H1 (cell line): ENCODE data around the gene AFF2. TPM values are rescaled to one million over a fixed set of nuclear protein-coding genes. Genes with fewer than 3 reads are reported as not detected.

Experiments
- CTCF ChIA-PET: fragments of 300-600 bp; sonication (Branson Sonifier 250); formaldehyde crosslinking; loops from one replicate; lab custom pipeline; 2021; ENCODE audit not compliant: partially characterized antibody; lab: Charles Lee
- POLR2A ChIA-PET: fragments of 300-600 bp; sonication (Branson Sonifier 250); formaldehyde crosslinking; loops from one replicate; lab custom pipeline; 2021; ENCODE audit warnings: inconsistent platforms; ENCODE audit not compliant: partially characterized antibody; lab: Charles Lee
- DNase-seq, 2 experiments: peaks; one replicate each; pipeline versions ENCODE4 v3.0.0 to v3.0.0-alpha.2; 2010 to 2022; ENCODE audit warnings: low spot score in 2 of 2, low read depth in 1 of 2, mixed read lengths in 1 of 2
- FAIRE-seq: peaks from 2 replicates; lab custom pipeline; 2011; peaks lifted over from hg19 to GRCh38; lab: Jason Lieb, UNC
- H2AFZ ChIP-seq: 2 replicates; pipeline ENCODE4 v1.8.1; 2012; ENCODE audit warnings: low read length, inconsistent platforms
- H2AK5ac ChIP-seq: 2 replicates; pipeline ENCODE4 v1.6.1; 2013; ENCODE audit warnings: low read depth, low read length
- H2BK120ac ChIP-seq: replicated peaks from 2 replicates; pipeline ENCODE3; 2013; ENCODE audit warnings: low read depth, low read length, inconsistent platforms
- H2BK12ac ChIP-seq: 2 replicates; pipeline ENCODE4 v1.6.1; 2013; ENCODE audit warnings: low read depth, low read length
- H2BK15ac ChIP-seq: 2 replicates; pipeline ENCODE4 v1.6.1; 2013; ENCODE audit warnings: low read length
- H2BK20ac ChIP-seq: 2 replicates; pipeline ENCODE4 v1.6.1; 2013; ENCODE audit warnings: low read length
- H2BK5ac ChIP-seq: 2 replicates; pipeline ENCODE4 v1.6.1; 2013; ENCODE audit warnings: low read depth, low read length
- H3K14ac ChIP-seq: 2 replicates; pipeline ENCODE4 v1.6.1; 2013; ENCODE audit warnings: inconsistent platforms; ENCODE audit not compliant: insufficient read length
- H3K18ac ChIP-seq: 2 replicates; pipeline ENCODE4 v1.6.1; 2013; ENCODE audit warnings: low read length; ENCODE audit errors: extremely low read depth
- H3K23ac ChIP-seq: 2 replicates; pipeline ENCODE4 v1.6.1; 2013; ENCODE audit warnings: inconsistent platforms; ENCODE audit not compliant: insufficient read length
- H3K23me2 ChIP-seq: 2 replicates; pipeline ENCODE4 v1.6.1; 2013; ENCODE audit warnings: low read depth, low read length
- H3K27ac ChIP-seq: 2 replicates; pipeline ENCODE4 v1.6.1; 2011; ENCODE audit warnings: low read depth, low read length, inconsistent platforms
- H3K27me3 ChIP-seq, 4 experiments: replicated peaks in 1 of 4; 1 replicate in 1 of 4; 2 replicates in 3 of 4; pipeline versions ENCODE4 v1.6.1 to v1.8.1; 2011 to 2013; ENCODE audit warnings: low read length in 3 of 4, mild to moderate bottlenecking in 3 of 4, inconsistent platforms in 2 of 4, mixed read lengths in 2 of 4, moderate library complexity in 1 of 4; ENCODE audit not compliant: control insufficient read depth in 3 of 4, insufficient read depth in 3 of 4; ENCODE audit errors: extremely low read depth in 1 of 4
- H3K36me3 ChIP-seq, 4 experiments: 2 replicates each; pipeline versions ENCODE4 v1.6.1 to v1.8.1; 2011 to 2013; ENCODE audit warnings: mild to moderate bottlenecking in 4 of 4, low read length in 3 of 4, moderate library complexity in 2 of 4, control low read depth in 1 of 4, inconsistent platforms in 1 of 4; ENCODE audit not compliant: insufficient read depth in 4 of 4, control insufficient read depth in 2 of 4
- H3K4ac ChIP-seq: replicated peaks from 2 replicates; pipeline ENCODE3; 2013; ENCODE audit warnings: low read length, low read depth, mixed read lengths, inconsistent platforms; ENCODE audit not compliant: insufficient read length
- H3K4me1 ChIP-seq, 4 experiments: replicated peaks in 1 of 4; 1 replicate in 1 of 4; 2 replicates in 3 of 4; pipeline versions ENCODE4 v1.6.1 to v1.8.1; 2011 to 2013; ENCODE audit warnings: low read length in 3 of 4, inconsistent platforms in 2 of 4, mixed read lengths in 1 of 4; ENCODE audit not compliant: insufficient read depth in 4 of 4, control insufficient read depth in 3 of 4
- H3K4me2 ChIP-seq, 2 experiments: 2 replicates each; pipeline versions ENCODE4 v1.6.1 to v1.8.1; 2011 to 2013; ENCODE audit warnings: low read depth in 2 of 2, low read length in 2 of 2, control low read depth in 1 of 2, inconsistent platforms in 1 of 2, mild to moderate bottlenecking in 1 of 2; ENCODE audit not compliant: insufficient read depth in 1 of 2
- H3K4me3 ChIP-seq, 4 experiments: fragments of 200-600, 300-600 bp in 1 of 4; sonication (generic), shearing (Covaris generic), sonication (Bioruptor Twin) in 1 of 4; 2 replicates each; pipeline versions ENCODE4 v1.5.1 to v1.8.1; 2011 to 2016; ENCODE audit warnings: low read length in 4 of 4, low read depth in 3 of 4, control low read depth in 2 of 4, inconsistent platforms in 2 of 4, mild to moderate bottlenecking in 2 of 4, mixed read lengths in 1 of 4, moderate library complexity in 1 of 4; ENCODE audit not compliant: insufficient read depth in 2 of 4; ENCODE audit errors: extremely low read depth in 1 of 4
- H3K56ac ChIP-seq: replicated peaks from 2 replicates; pipeline ENCODE3; 2013; ENCODE audit warnings: low read depth, mild to moderate bottlenecking, mixed read lengths, low read length, inconsistent platforms; ENCODE audit not compliant: insufficient read length
- H3K79me1 ChIP-seq: 2 replicates; pipeline ENCODE4 v1.6.1; 2013; ENCODE audit warnings: low read depth, low read length, control low read depth
- H3K79me2 ChIP-seq, 2 experiments: 2 replicates each; pipeline versions ENCODE4 v1.6.1 to v1.8.1; 2012 to 2013; ENCODE audit warnings: low read length in 2 of 2, mild to moderate bottlenecking in 2 of 2, inconsistent platforms in 1 of 2; ENCODE audit not compliant: insufficient read depth in 2 of 2, control insufficient read depth in 1 of 2
- H3K9ac ChIP-seq, 4 experiments: replicated peaks in 1 of 4; 1 replicate in 1 of 4; 2 replicates in 3 of 4; pipeline versions ENCODE4 v1.6.1 to v1.8.1; 2011 to 2013; ENCODE audit warnings: low read depth in 3 of 4, low read length in 3 of 4, control low read depth in 2 of 4, mild to moderate bottlenecking in 2 of 4, moderate library complexity in 2 of 4, inconsistent platforms in 1 of 4; ENCODE audit errors: extremely low read depth in 1 of 4
- H3K9me3 ChIP-seq, 2 experiments: 2 replicates each; pipeline versions ENCODE4 v1.6.1 to v1.8.1; 2012 to 2013; ENCODE audit warnings: mild to moderate bottlenecking in 2 of 2, moderate library complexity in 2 of 2, control low read depth in 1 of 2, inconsistent platforms in 1 of 2, low read depth in 1 of 2, low read length in 1 of 2, mixed read lengths in 1 of 2; ENCODE audit not compliant: insufficient read depth in 2 of 2
- H4K20me1 ChIP-seq, 2 experiments: replicated peaks in 1 of 2; 2 replicates each; pipeline versions ENCODE3 to v1.8.1; 2011 to 2013; ENCODE audit warnings: inconsistent platforms in 2 of 2, low read length in 2 of 2, mild to moderate bottlenecking in 1 of 2; ENCODE audit not compliant: insufficient read depth in 2 of 2, control insufficient read depth in 1 of 2
- H4K5ac ChIP-seq: 2 replicates; pipeline ENCODE4 v1.6.1; 2013; ENCODE audit warnings: low read length, low read depth, mixed read lengths, inconsistent platforms; ENCODE audit not compliant: insufficient read length
- H4K8ac ChIP-seq: 2 replicates; pipeline ENCODE4 v1.8.0; 2013; ENCODE audit warnings: mild to moderate bottlenecking, moderate library complexity, low read length, inconsistent platforms; ENCODE audit not compliant: insufficient read depth; ENCODE audit errors: extremely low read depth
- H4K91ac ChIP-seq: replicated peaks from 2 replicates; pipeline ENCODE3; 2013; ENCODE audit warnings: low read length, mixed read lengths, inconsistent platforms; ENCODE audit not compliant: insufficient read length
- BACH1 ChIP-seq: IDR thresholded peaks from 2 replicates; pipeline ENCODE4 v1.6.1; 2012; ENCODE audit warnings: low read length, improper control_type of control experiment
- CEBPB ChIP-seq: IDR thresholded peaks from 2 replicates; pipeline ENCODE4 v1.6.1; 2012; ENCODE audit warnings: low read depth, low read length
- CTBP2 ChIP-seq: IDR thresholded peaks from 2 replicates; pipeline ENCODE4 v1.7.0; 2011; ENCODE audit warnings: borderline replicate concordance, mild to moderate bottlenecking, moderate library complexity, mixed read lengths, low read length; ENCODE audit not compliant: insufficient read depth, insufficient read length
- GABPA ChIP-seq: IDR thresholded peaks from 2 replicates; pipeline ENCODE4 v1.6.1; 2011; ENCODE audit warnings: mild to moderate bottlenecking, low read length, moderate library complexity, borderline replicate concordance; ENCODE audit not compliant: insufficient read depth
- PHF8 ChIP-seq: fragments of 200-600 bp; sonication (generic); conservative IDR thresholded peaks from 2 replicates; pipeline ENCODE4 v1.7.1; 2012; ENCODE audit warnings: low read depth, mild to moderate bottlenecking, inconsistent platforms, low read length, moderate library complexity
- POLR2AphosphoS5 ChIP-seq: IDR thresholded peaks from 2 replicates; pipeline ENCODE4 v1.6.1; 2011; ENCODE audit warnings: low read depth, low read length
- RXRA ChIP-seq: IDR thresholded peaks from 2 replicates; pipeline ENCODE4 v1.6.1; 2011; ENCODE audit warnings: low read depth, mild to moderate bottlenecking, low read length, moderate library complexity; ENCODE audit not compliant: insufficient read depth
- SIN3A ChIP-seq, 2 experiments: IDR thresholded peaks in 1 of 2; conservative IDR thresholded peaks in 1 of 2; 2 replicates each; pipeline ENCODE4 v1.6.1; 2011 to 2012; ENCODE audit warnings: low read length in 2 of 2, improper control_type of control experiment in 1 of 2, low read depth in 1 of 2, mild to moderate bottlenecking in 1 of 2
- SIRT6 ChIP-seq: IDR thresholded peaks from one replicate; pipeline ENCODE4 v1.7.1; 2012; ENCODE audit warnings: low read length, inconsistent platforms
- WGBS, 2 experiments: shearing (Covaris generic) in 1 of 2; methylation state at CpG; one replicate each; pipeline versions ENCODE4 v1.1.6 to v1.1.7; 2013 to 2015; ENCODE audit warnings: low lambda C conversion rate in 2 of 2, mixed read lengths in 2 of 2, inconsistent platforms in 1 of 2, low coverage in 1 of 2, missing lambda C conversion rate in 1 of 2; ENCODE audit not compliant: insufficient replicate concordance in 2 of 2, insufficient coverage in 1 of 2, insufficient read length in 1 of 2; ENCODE audit errors: extremely low coverage in 1 of 2, missing lambda C conversion rate in 1 of 2; 5-methylcytosine and 5-hydroxymethylcytosine counted together
- polyA plus RNA-seq, 7 experiments: library from polyadenylated mRNA; depleted of rRNA in 3 of 7; stranded (reverse) in 5 of 7; unstranded in 2 of 7; fragments of >200 nt in 5 of 7; fragments of 200-250 nt in 2 of 7; gene quantifications; 1 replicate in 5 of 7; 2 replicates in 1 of 7; 4 replicates in 1 of 7; pipeline versions ENCODE4 v1.2.1 to v1.2.3, GENCODE V29; 2011 to 2013; ENCODE audit warnings: missing spikeins in 2 of 7, mixed read lengths in 2 of 7
- total RNA-seq: library from RNA; stranded (reverse); fragmentation: NEBNext Ultra II Directional; extraction: Animal tissue kit (Norgen Biotek cat#: 25700); gene quantifications from 2 replicates; pipeline ENCODE4 v1.2.1, GENCODE V29; 2021

Gene AFF2
- total and polyA plus RNA-seq, 2 of the 8 experiments (the other 6 are each of a cell fraction or from before 2014, with no cell fraction given), result 2.0 to 7.3 TPM

DNA sequence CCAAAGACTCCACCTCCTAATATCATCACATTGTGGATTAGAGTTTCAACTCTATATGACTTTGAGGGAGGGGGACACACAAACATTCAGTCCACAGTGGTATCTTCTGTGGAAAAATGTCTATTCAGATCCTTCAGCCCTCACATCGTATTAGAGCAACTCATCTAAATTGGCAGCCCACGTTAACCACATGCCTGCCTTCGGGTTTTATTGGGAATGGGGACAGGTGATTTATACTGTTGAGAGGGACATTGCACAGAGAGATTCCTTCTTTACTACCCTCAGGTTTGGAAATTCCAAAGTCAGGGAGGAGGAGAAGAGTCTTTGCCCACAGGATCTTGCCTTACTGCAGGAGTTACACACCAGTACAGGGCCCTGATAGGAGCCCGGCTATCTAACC is 372.5 kb downstream of the AFF2 start:
- 68% methylated on average over 4 of the region's 4 CpGs; no CpG with 5 or more reads in 1 of the 2 experiments for WGBS, 2 experiments
- H3K9me3 ChIP-seq, result no peaks in the 10 kb centered on the region
- H3K4ac ChIP-seq, result no peak overlapping the region
- H3K27me3 ChIP-seq, result no peaks in the 10 kb centered on the region
- ChIA-PET CTCF (no interaction called here), POLR2A (no interaction called here)
- no peak overlapping the region for H3K56ac ChIP-seq
- no peaks in the 10 kb centered on the region for H3K23me2 ChIP-seq
- no peaks in the 10 kb centered on the region for H3K4me1 ChIP-seq
- H4K5ac ChIP-seq, result no peak overlapping the region
- no peak overlapping the region for H2BK5ac ChIP-seq
- no peak for TF ChIP-seq BACH1
- no peak for TF ChIP-seq CTBP2
- no peak for TF ChIP-seq SIRT6
- TF ChIP-seq POLR2AphosphoS5, result no peak
- no peak for TF ChIP-seq SIN3A (conservative IDR thresholded peaks at IDR 0.05 in 1 of 2, IDR thresholded peaks at IDR 0.05 in 1 of 2; ENCODE audit: low read depth in 1 of 2, low read length in 2 of 2)
- TF ChIP-seq GABPA, result no peak
- no peak for TF ChIP-seq RXRA
- TF ChIP-seq PHF8, result no peak
- TF ChIP-seq CEBPB, result no peak
- no peak overlapping the region for H4K8ac ChIP-seq
- DNase-seq (no peak), FAIRE-seq (no peak)
- H3K79me2 ChIP-seq, result no peaks in the 10 kb centered on the region
- H4K20me1 ChIP-seq, result no peaks in the 10 kb centered on the region
- H3K79me1 ChIP-seq, result no peaks in the 10 kb centered on the region
- no peak overlapping the region for H2AK5ac ChIP-seq
- no peak overlapping the region for H2BK12ac ChIP-seq
- no peak overlapping the region for H4K91ac ChIP-seq
- H2AFZ ChIP-seq, result no peak overlapping the region
- H3K23ac ChIP-seq, result no peak overlapping the region
- H3K4me3 ChIP-seq, result no peak overlapping the region
- no peak overlapping the region for H2BK15ac ChIP-seq
- H2BK120ac ChIP-seq, result no peak overlapping the region
- H3K36me3 ChIP-seq, result no peaks in the 10 kb centered on the region
- H3K4me2 ChIP-seq, result no peak overlapping the region
- no peak overlapping the region for H2BK20ac ChIP-seq
- H3K18ac ChIP-seq, result no peak overlapping the region
- no peak overlapping the region for H3K9ac ChIP-seq
- no peak overlapping the region for H3K14ac ChIP-seq
- H3K27ac ChIP-seq, result no peak overlapping the region
